SK-N-SH (cell line): ENCODE measurements around the gene ITPA. TPM values are rescaled to one million over a fixed set of nuclear protein-coding genes. Genes with fewer than 3 reads are reported as not detected.
A peak's percentile ranks its signal among the peaks of the same experiment; 100 is the strongest.

Source experiments
- CTCF ChIA-PET: fragments of 300-600, 350-600 bp; formaldehyde crosslinking; extraction: SDS; loops from one replicate; lab custom pipeline; 2021; lab: Yijun Ruan, JAX
- POLR2A ChIA-PET: fragments of 350-600 bp; sonication (Branson Sonifier 250); formaldehyde crosslinking; extraction: SDS; loops from one replicate; lab custom pipeline; 2020; ENCODE audit warnings: antibody characterized with exemption, inconsistent platforms; lab: Yijun Ruan, JAX
- DNase-seq: peaks from one replicate; pipeline ENCODE4 v3.0.0; 2012
- H2AFZ ChIP-seq: fragments of 200-600 bp; sonication (generic); 2 replicates; pipeline ENCODE4 v1.8.1; 2016; ENCODE audit warnings: antibody characterized with exemption, mild to moderate bottlenecking, low read depth
- H3F3A ChIP-seq: fragments of 200-600 bp; sonication (generic); replicated peaks from 2 replicates; pipeline ENCODE3; 2016; ENCODE audit warnings: antibody characterized with exemption, mild to moderate bottlenecking; ENCODE audit not compliant: insufficient read depth
- H3K27ac ChIP-seq, 2 experiments: fragments of 200-500 bp in 1 of 2; fragments of 200-600 bp in 1 of 2; sonication (Bioruptor generic) in 1 of 2; sonication (generic), shearing (Covaris generic) in 1 of 2; 2 replicates each; pipeline versions ENCODE4 v1.5.1 to v1.6.1; 2014 to 2016; ENCODE audit warnings: low read depth in 2 of 2, inconsistent platforms in 1 of 2, low read length in 1 of 2, mild to moderate bottlenecking in 1 of 2, mixed read lengths in 1 of 2
- H3K27me3 ChIP-seq: fragments of 200-600 bp; sonication (generic), shearing (Covaris generic); 2 replicates; pipeline ENCODE4 v1.6.1; 2016; ENCODE audit warnings: mixed run types; ENCODE audit not compliant: insufficient read depth
- H3K36me3 ChIP-seq, 2 experiments: fragments of 200-500 bp in 1 of 2; fragments of 200-600 bp in 1 of 2; sonication (Bioruptor generic) in 1 of 2; sonication (generic) in 1 of 2; replicated peaks in 1 of 2; 2 replicates each; pipeline versions ENCODE3 to v1.5.1; 2014 to 2016; ENCODE audit warnings: low read length in 1 of 2, mild to moderate bottlenecking in 1 of 2; ENCODE audit not compliant: insufficient read depth in 2 of 2, control insufficient read depth in 1 of 2
- H3K4me1 ChIP-seq, 2 experiments: fragments of 200-500 bp in 1 of 2; fragments of 200-600 bp in 1 of 2; sonication (Bioruptor generic) in 1 of 2; sonication (generic), shearing (Covaris generic) in 1 of 2; 2 replicates each; pipeline versions ENCODE4 v1.5.1 to v1.6.1; 2014 to 2016; ENCODE audit warnings: low read depth in 1 of 2, low read length in 1 of 2, mixed run types in 1 of 2; ENCODE audit not compliant: insufficient read depth in 2 of 2, control insufficient read depth in 1 of 2
- H3K4me2 ChIP-seq: fragments of 200-600 bp; sonication (generic), shearing (Covaris generic); 2 replicates; pipeline ENCODE4 v1.6.1; 2017; ENCODE audit warnings: mixed run types
- H3K4me3 ChIP-seq, 2 experiments: fragments of 200-500 bp in 1 of 2; fragments of 200-600 bp in 1 of 2; sonication (Bioruptor generic) in 1 of 2; sonication (generic), shearing (Covaris generic) in 1 of 2; 2 replicates each; pipeline versions ENCODE4 v1.5.1 to v1.8.1; 2014 to 2016; ENCODE audit warnings: low read depth in 2 of 2, inconsistent platforms in 1 of 2, low read length in 1 of 2, mild to moderate bottlenecking in 1 of 2, mixed read lengths in 1 of 2, moderate library complexity in 1 of 2
- H3K79me2 ChIP-seq: fragments of 200-600 bp; sonication (generic); 2 replicates; pipeline ENCODE4 v1.8.1; 2017; ENCODE audit warnings: mild to moderate bottlenecking; ENCODE audit not compliant: insufficient read depth
- H3K9ac ChIP-seq: fragments of 200-600 bp; sonication (generic); 2 replicates; pipeline ENCODE4 v1.6.1; 2017; ENCODE audit warnings: mixed run types
- H3K9me2 ChIP-seq: fragments of 200-600 bp; sonication (generic); 2 replicates; pipeline ENCODE4 v1.6.1; 2017; ENCODE audit warnings: mixed run types
- H3K9me3 ChIP-seq: fragments of 200-600 bp; sonication (generic); 2 replicates; pipeline ENCODE4 v1.6.1; 2017; ENCODE audit warnings: mixed run types, mild to moderate bottlenecking, moderate library complexity
- H4K20me1 ChIP-seq: fragments of 200-600 bp; sonication (generic); 2 replicates; pipeline ENCODE4 v1.6.1; 2017; ENCODE audit warnings: mild to moderate bottlenecking, mixed run types; ENCODE audit not compliant: insufficient read depth
- CTCF ChIP-seq: fragments of 200-600 bp; sonication (generic); IDR thresholded peaks from 2 replicates; pipeline ENCODE4 v1.6.1; 2017; ENCODE audit warnings: antibody characterized with exemption, mild to moderate bottlenecking, moderate library complexity
- EZH2phosphoT487 ChIP-seq: fragments of 200-600 bp; sonication (generic); IDR thresholded peaks from 2 replicates; pipeline ENCODE4 v1.6.1; 2017; ENCODE audit warnings: low read depth, mixed run types, mild to moderate bottlenecking, antibody characterized with exemption, moderate library complexity, borderline replicate concordance
- FOXJ3 ChIP-seq: sonication (generic); formaldehyde crosslinking; IDR thresholded peaks from 2 replicates; pipeline ENCODE4 v1.5.1; 2020; ENCODE audit warnings: mild to moderate bottlenecking, missing genetic modification reagents
- FOXM1 ChIP-seq: IDR thresholded peaks from 2 replicates; pipeline ENCODE4 v1.4.0; 2012; ENCODE audit warnings: low read depth, mild to moderate bottlenecking
- IRF3 ChIP-seq: fragments of 150-350 bp; IDR thresholded peaks from 2 replicates; pipeline ENCODE4 v1.6.1; 2016; ENCODE audit warnings: mild to moderate bottlenecking, low read depth, low read length
- MEF2A ChIP-seq: IDR thresholded peaks from 2 replicates; pipeline ENCODE4 v1.4.0; 2012; ENCODE audit warnings: low read depth, borderline replicate concordance
- PBX3 ChIP-seq: IDR thresholded peaks from 2 replicates; pipeline ENCODE4; 2012
- POLR2AphosphoS5 ChIP-seq: IDR thresholded peaks from 2 replicates; pipeline ENCODE4 v1.6.1; 2012; ENCODE audit warnings: low read depth, low read length
- RAD21 ChIP-seq: IDR thresholded peaks from 2 replicates; pipeline ENCODE4 v1.6.1; 2012; ENCODE audit warnings: mild to moderate bottlenecking, low read length
- RFX5 ChIP-seq: IDR thresholded peaks from 2 replicates; pipeline ENCODE4 v1.6.1; 2012; ENCODE audit warnings: mild to moderate bottlenecking, improper control_type of control experiment, low read length
- RXRA ChIP-seq: IDR thresholded peaks from 2 replicates; pipeline ENCODE4 v1.4.0; 2012; ENCODE audit warnings: low read depth, mild to moderate bottlenecking, borderline replicate concordance
- SIN3A ChIP-seq: IDR thresholded peaks from 2 replicates; pipeline ENCODE4 v1.6.1; 2012; ENCODE audit warnings: low read depth, mild to moderate bottlenecking, low read length, moderate library complexity, borderline replicate concordance
- SMC3 ChIP-seq: IDR thresholded peaks from 2 replicates; pipeline ENCODE4 v1.6.1; 2012; ENCODE audit warnings: low read depth, low read length, improper control_type of control experiment
- TAF1 ChIP-seq: IDR thresholded peaks from 2 replicates; pipeline ENCODE4 v1.6.1; 2012; ENCODE audit warnings: low read depth, mild to moderate bottlenecking, low read length, moderate library complexity, borderline replicate concordance
- ZBTB33 ChIP-seq: IDR thresholded peaks from 2 replicates; pipeline ENCODE4 v1.4.0; 2012; ENCODE audit warnings: low read depth, borderline replicate concordance
- WGBS: methylation state at CpG from one replicate; pipeline ENCODE4 v1.1.6; 2017; ENCODE audit warnings: low lambda C conversion rate; 5-methylcytosine and 5-hydroxymethylcytosine counted together
- polyA plus RNA-seq, 3 experiments: library from polyadenylated mRNA; depleted of rRNA; stranded (reverse); fragments of >200 nt; gene quantifications; 2 replicates each; pipeline ENCODE4 v1.2.3, GENCODE V29; 2012

The ITPA gene
- polyA plus RNA-seq, 1 of the 3 experiments (the other 2 are of a cell fraction): 66.7 TPM

GRCh38 chr20:3165473-3166337, 43.6 kb upstream of the ITPA start (continued):
- TF ChIP-seq CTCF: no peak
- no peak for TF ChIP-seq RAD21

GRCh38 chr20:3166338-3166912, 42.9 kb upstream of the ITPA start:
- no peak overlapping the region for H3K4me2 ChIP-seq
- no peak overlapping the region for H3K9ac ChIP-seq
- 80% methylated on average over 8 of the region's 13 CpGs for WGBS
- CTCF ChIA-PET: interaction anchor here (0.7 kb wide), 1 partner anchor 28 kb away, joined by 3 read pairs; no protein-coding TSS in a partner anchor
- H3K4me1 ChIP-seq: peaks cover 0 to 5% of the 10 kb centered on the region in 2 experiments; a peak in 1 of 4 replicates
- no peak overlapping the region for H2AFZ ChIP-seq
- H3F3A ChIP-seq: peaks cover 6% of the 10 kb centered on the region
- no peak overlapping the region for H3K27ac ChIP-seq
- POLR2A ChIA-PET: no interaction called here
- H3K36me3 ChIP-seq: no peaks in the 10 kb centered on the region
- no peaks in the 10 kb centered on the region for H4K20me1 ChIP-seq
- no peaks in the 10 kb centered on the region for H3K79me2 ChIP-seq
- H3K9me2 ChIP-seq: no peaks in the 10 kb centered on the region
- no peaks in the 10 kb centered on the region for H3K9me3 ChIP-seq
- TF ChIP-seq EZH2phosphoT487: no peak
- no peak for TF ChIP-seq PBX3
- no peak for TF ChIP-seq TAF1
- no peak for TF ChIP-seq IRF3
- no peak for TF ChIP-seq ZBTB33
- TF ChIP-seq MEF2A: no peak
- no peak for TF ChIP-seq SIN3A
- TF ChIP-seq SMC3: no peak
- TF ChIP-seq FOXM1: no peak
- no peak for TF ChIP-seq RXRA
- TF ChIP-seq RAD21: no peak
- no peak for TF ChIP-seq POLR2AphosphoS5
- TF ChIP-seq RFX5: no peak
- no peak for TF ChIP-seq FOXJ3 (CRISPR knock-in tag)
- no peak overlapping the region for H3K4me3 ChIP-seq
- no peaks in the 10 kb centered on the region for H3K27me3 ChIP-seq
- DNase-seq: peak; percentile 26
